HEK293 (cell line): ENCODE data around the gene TMCC1.

Experiments
- CTCF ChIA-PET: fragments of 350-600 bp; formaldehyde crosslinking; extraction: SDS; loops from one replicate; lab custom pipeline; 2021; ENCODE audit warnings: antibody characterized with exemption; lab: Yijun Ruan, JAX
- POLR2A ChIA-PET: fragments of 300-600 bp; formaldehyde crosslinking; extraction: SDS; loops from one replicate; lab custom pipeline; 2020; ENCODE audit warnings: antibody characterized with exemption, inconsistent platforms; lab: Yijun Ruan, JAX
- H3K27ac ChIP-seq: fragments of 200-500 bp; sonication (Bioruptor generic); 2 replicates; pipeline ENCODE4 v1.5.1; 2014; ENCODE audit warnings: low read depth, low read length, control low read depth, inconsistent platforms; ENCODE audit errors: extremely low read depth
- H3K36me3 ChIP-seq, 2 experiments: fragments of 200-500 bp in 1 of 2; sonication (Bioruptor generic) in 1 of 2; 1 replicate in 1 of 2; 2 replicates in 1 of 2; pipeline ENCODE4 v1.5.1; 2014 to 2017; ENCODE audit warnings: inconsistent platforms in 2 of 2, low read length in 2 of 2; ENCODE audit not compliant: control insufficient read depth in 2 of 2, insufficient read depth in 1 of 2
- H3K4me1 ChIP-seq: fragments of 200-500 bp; sonication (Bioruptor generic); 2 replicates; pipeline ENCODE4 v1.5.1; 2014; ENCODE audit warnings: mild to moderate bottlenecking, low read length, inconsistent platforms; ENCODE audit not compliant: control insufficient read depth, insufficient read depth
- H3K4me3 ChIP-seq: 2 replicates; pipeline ENCODE4 v1.5.1; 2011; ENCODE audit warnings: low read depth, mild to moderate bottlenecking, control low read depth, low read length, moderate library complexity
- H3K9me3 ChIP-seq: fragments of 200-500 bp; sonication (Bioruptor generic); 2 replicates; pipeline ENCODE4 v1.5.1; 2014; ENCODE audit warnings: low read depth, low read length, inconsistent platforms; ENCODE audit not compliant: control insufficient read depth, insufficient read depth
- GLIS1 ChIP-seq: fragments of 450-650 bp; formaldehyde crosslinking; IDR thresholded peaks from 2 replicates; pipeline ENCODE4 v1.5.1; 2016; ENCODE audit warnings: missing biosample characterization, missing genetic modification characterization
- GLIS2 ChIP-seq: fragments of 450-650 bp; formaldehyde crosslinking; IDR thresholded peaks from 2 replicates; pipeline ENCODE4 v1.5.1; 2016; ENCODE audit warnings: missing biosample characterization, missing genetic modification characterization
- KLF1 ChIP-seq: fragments of 450-650 bp; formaldehyde crosslinking; IDR thresholded peaks from 2 replicates; pipeline ENCODE4 v1.5.1; 2016; ENCODE audit warnings: missing biosample characterization, missing genetic modification characterization
- SP2 ChIP-seq: fragments of 450-650 bp; formaldehyde crosslinking; IDR thresholded peaks from 2 replicates; pipeline ENCODE4 v1.5.1; 2016; ENCODE audit warnings: missing biosample characterization, missing genetic modification characterization
- SP3 ChIP-seq: fragments of 450-650 bp; formaldehyde crosslinking; IDR thresholded peaks from 2 replicates; pipeline ENCODE4 v1.5.1; 2016; ENCODE audit warnings: missing biosample characterization, missing genetic modification characterization
- TCF7L2 ChIP-seq: IDR thresholded peaks from 2 replicates; pipeline ENCODE4 v1.6.1; 2011; ENCODE audit warnings: low read depth, mild to moderate bottlenecking, inconsistent platforms, low read length, moderate library complexity, borderline replicate concordance
- ZBTB1 ChIP-seq: fragments of 450-650 bp; formaldehyde crosslinking; IDR thresholded peaks from 2 replicates; pipeline ENCODE4 v1.5.1; 2016; ENCODE audit warnings: missing biosample characterization, missing genetic modification characterization
- ZBTB8A ChIP-seq: fragments of 450-650 bp; formaldehyde crosslinking; IDR thresholded peaks from 2 replicates; pipeline ENCODE4 v1.5.1; 2016; ENCODE audit warnings: missing biosample characterization, missing genetic modification characterization
- ZFHX2 ChIP-seq: fragments of 450-650 bp; formaldehyde crosslinking; conservative IDR thresholded peaks from 2 replicates; pipeline ENCODE4 v1.5.1; 2016; ENCODE audit warnings: missing biosample characterization, missing genetic modification characterization
- ZNF10 ChIP-seq: fragments of 450-650 bp; formaldehyde crosslinking; IDR thresholded peaks from 2 replicates; pipeline ENCODE4 v1.5.1; 2017; ENCODE audit warnings: missing biosample characterization, missing genetic modification characterization
- ZNF112 ChIP-seq: fragments of 450-650 bp; formaldehyde crosslinking; IDR thresholded peaks from 2 replicates; pipeline ENCODE4 v1.5.0; 2017; ENCODE audit warnings: missing biosample characterization, missing genetic modification characterization
- ZNF146 ChIP-seq: fragments of 450-650 bp; formaldehyde crosslinking; IDR thresholded peaks from 2 replicates; pipeline ENCODE4 v1.5.1; 2016; ENCODE audit warnings: missing biosample characterization, missing genetic modification characterization
- ZNF23 ChIP-seq: fragments of 450-650 bp; formaldehyde crosslinking; IDR thresholded peaks from 2 replicates; pipeline ENCODE4 v1.5.1; 2016; ENCODE audit warnings: missing biosample characterization, missing genetic modification characterization, borderline replicate concordance
- ZNF24 ChIP-seq: fragments of 450-650 bp; formaldehyde crosslinking; IDR thresholded peaks from 2 replicates; pipeline ENCODE4 v1.5.1; 2016; ENCODE audit warnings: missing biosample characterization, missing genetic modification characterization
- ZNF37A ChIP-seq: fragments of 450-650 bp; IDR thresholded peaks from 2 replicates; pipeline ENCODE4 v1.5.1; 2018; ENCODE audit warnings: missing biosample characterization, missing genetic modification characterization
- ZNF837 ChIP-seq: fragments of 450-650 bp; formaldehyde crosslinking; IDR thresholded peaks from 2 replicates; pipeline ENCODE4 v1.5.1; 2016; ENCODE audit warnings: missing biosample characterization, missing genetic modification characterization
- TF ChIP-seq, protein P1 (sequence below): fragments of 450-650 bp; formaldehyde crosslinking; IDR thresholded peaks from 2 replicates; pipeline ENCODE4 v1.5.1; 2016; ENCODE audit warnings: missing biosample characterization, missing genetic modification characterization
- TF ChIP-seq, protein P2 (sequence below): fragments of 450-650 bp; formaldehyde crosslinking; IDR thresholded peaks from 2 replicates; pipeline ENCODE4 v1.5.1; 2016; ENCODE audit warnings: missing biosample characterization, missing genetic modification characterization
- TF ChIP-seq, protein P3 (sequence below): fragments of 450-650 bp; formaldehyde crosslinking; IDR thresholded peaks from 2 replicates; pipeline ENCODE4 v1.5.1; 2016; ENCODE audit warnings: missing biosample characterization, missing genetic modification characterization, borderline replicate concordance
- TF ChIP-seq, protein P4 (sequence below): fragments of 450-650 bp; formaldehyde crosslinking; conservative IDR thresholded peaks from 2 replicates; pipeline ENCODE4 v1.5.1; 2016; ENCODE audit warnings: low read depth, missing biosample characterization, missing genetic modification characterization
- TF ChIP-seq, protein P5 (sequence below): fragments of 450-650 bp; formaldehyde crosslinking; IDR thresholded peaks from 2 replicates; pipeline ENCODE4 v1.5.1; 2016; ENCODE audit warnings: missing biosample characterization, missing genetic modification characterization
- TF ChIP-seq, protein P6 (sequence below): fragments of 450-650 bp; formaldehyde crosslinking; IDR thresholded peaks from 2 replicates; pipeline ENCODE4 v1.5.1; 2016; ENCODE audit warnings: missing biosample characterization, missing genetic modification characterization
- TF ChIP-seq, protein P7 (sequence below): fragments of 450-650 bp; formaldehyde crosslinking; IDR thresholded peaks from 2 replicates; pipeline ENCODE4; 2016; ENCODE audit warnings: missing biosample characterization, missing genetic modification characterization

Gene TMCC1

DNA sequence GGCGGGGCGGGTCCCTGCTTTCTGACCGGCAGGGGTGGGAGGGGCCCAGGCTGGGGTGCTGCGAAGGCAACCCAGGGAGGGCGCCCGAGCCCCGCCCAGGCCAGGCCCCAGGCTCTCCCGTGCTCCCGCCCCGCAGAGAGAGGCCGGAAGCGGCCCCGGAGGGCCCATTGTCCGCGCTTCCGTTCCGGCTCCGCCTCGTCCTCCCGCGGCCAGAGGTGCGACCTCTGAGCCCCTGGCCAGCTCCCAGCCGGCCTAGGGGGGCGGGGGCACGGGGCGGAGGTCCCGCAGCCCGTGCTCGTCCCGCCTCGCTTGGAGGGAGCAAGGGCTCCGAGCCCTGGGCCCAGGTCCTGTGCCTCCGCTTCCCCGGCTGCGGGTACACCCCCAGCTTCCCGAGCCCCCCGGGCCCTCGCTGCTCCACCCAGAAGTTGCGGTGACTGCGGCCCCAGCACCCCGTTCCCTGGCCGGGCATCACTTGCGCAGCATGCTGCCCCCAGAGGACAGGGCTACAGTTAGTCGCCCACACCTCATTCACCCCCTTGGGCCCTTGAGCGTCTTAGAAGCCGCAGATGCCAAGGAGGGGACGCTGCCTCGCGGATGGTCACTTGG, 266.7 kb downstream of the TMCC1 start:
- Histone ChIP-seq H3K4me1 (peaks cover 3% of the 10 kb centered on the region; the same call in 1 of the 2 replicates), H3K36me3 (no peaks in the 10 kb centered on the region), H3K9me3 (no peaks in the 10 kb centered on the region), H3K4me3 (peak overlapping the region; percentile 45), H3K27ac (peak overlapping the region; percentile 59; the same call in 1 of the 2 replicates)
- CTCF ChIA-PET = interaction anchor here (0.6 to 2.0 kb wide), 5 partner anchors 24 to 202 kb away, joined by 3 to 8 read pairs (median 4); no protein-coding TSS in a partner anchor
- POLR2A ChIA-PET = no interaction called here
- TF ChIP-seq, protein P1, sequence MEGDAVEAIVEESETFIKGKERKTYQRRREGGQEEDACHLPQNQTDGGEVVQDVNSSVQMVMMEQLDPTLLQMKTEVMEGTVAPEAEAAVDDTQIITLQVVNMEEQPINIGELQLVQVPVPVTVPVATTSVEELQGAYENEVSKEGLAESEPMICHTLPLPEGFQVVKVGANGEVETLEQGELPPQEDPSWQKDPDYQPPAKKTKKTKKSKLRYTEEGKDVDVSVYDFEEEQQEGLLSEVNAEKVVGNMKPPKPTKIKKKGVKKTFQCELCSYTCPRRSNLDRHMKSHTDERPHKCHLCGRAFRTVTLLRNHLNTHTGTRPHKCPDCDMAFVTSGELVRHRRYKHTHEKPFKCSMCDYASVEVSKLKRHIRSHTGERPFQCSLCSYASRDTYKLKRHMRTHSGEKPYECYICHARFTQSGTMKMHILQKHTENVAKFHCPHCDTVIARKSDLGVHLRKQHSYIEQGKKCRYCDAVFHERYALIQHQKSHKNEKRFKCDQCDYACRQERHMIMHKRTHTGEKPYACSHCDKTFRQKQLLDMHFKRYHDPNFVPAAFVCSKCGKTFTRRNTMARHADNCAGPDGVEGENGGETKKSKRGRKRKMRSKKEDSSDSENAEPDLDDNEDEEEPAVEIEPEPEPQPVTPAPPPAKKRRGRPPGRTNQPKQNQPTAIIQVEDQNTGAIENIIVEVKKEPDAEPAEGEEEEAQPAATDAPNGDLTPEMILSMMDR (tag by site-specific recombination) = peak; percentile 13; the same call in 1 of the 2 replicates
- TF ChIP-seq ZFHX2 (tag by site-specific recombination) (no peak), ZNF112 (tag by site-specific recombination) (no peak), SP3 (tag by site-specific recombination) (peak; percentile 35; the same call in 1 of the 2 replicates), ZNF10 (tag by site-specific recombination) (no peak), SP2 (peak; percentile 63), ZNF146 (tag by site-specific recombination) (no peak), ZNF23 (tag by site-specific recombination) (no peak), ZNF837 (tag by site-specific recombination) (no peak), ZNF24 (tag by site-specific recombination) (no peak), ZBTB1 (tag by site-specific recombination) (no peak), GLIS1 (tag by site-specific recombination) (peak; percentile 43; the same call in 1 of the 2 replicates), TCF7L2 (no peak), KLF1 (tag by site-specific recombination) (peak; percentile 30), ZNF37A (no peak), ZBTB8A (tag by site-specific recombination) (0 out of 2 replicates have a peak, but pooled peaks have one; percentile 9), GLIS2 (tag by site-specific recombination) (peak; percentile 51; the same call in 1 of the 2 replicates)
- TF ChIP-seq, protein P2, sequence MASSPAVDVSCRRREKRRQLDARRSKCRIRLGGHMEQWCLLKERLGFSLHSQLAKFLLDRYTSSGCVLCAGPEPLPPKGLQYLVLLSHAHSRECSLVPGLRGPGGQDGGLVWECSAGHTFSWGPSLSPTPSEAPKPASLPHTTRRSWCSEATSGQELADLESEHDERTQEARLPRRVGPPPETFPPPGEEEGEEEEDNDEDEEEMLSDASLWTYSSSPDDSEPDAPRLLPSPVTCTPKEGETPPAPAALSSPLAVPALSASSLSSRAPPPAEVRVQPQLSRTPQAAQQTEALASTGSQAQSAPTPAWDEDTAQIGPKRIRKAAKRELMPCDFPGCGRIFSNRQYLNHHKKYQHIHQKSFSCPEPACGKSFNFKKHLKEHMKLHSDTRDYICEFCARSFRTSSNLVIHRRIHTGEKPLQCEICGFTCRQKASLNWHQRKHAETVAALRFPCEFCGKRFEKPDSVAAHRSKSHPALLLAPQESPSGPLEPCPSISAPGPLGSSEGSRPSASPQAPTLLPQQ (tag by site-specific recombination) = 0 out of 2 replicates have a peak, but pooled peaks have one; percentile 28
- TF ChIP-seq, protein P3, sequence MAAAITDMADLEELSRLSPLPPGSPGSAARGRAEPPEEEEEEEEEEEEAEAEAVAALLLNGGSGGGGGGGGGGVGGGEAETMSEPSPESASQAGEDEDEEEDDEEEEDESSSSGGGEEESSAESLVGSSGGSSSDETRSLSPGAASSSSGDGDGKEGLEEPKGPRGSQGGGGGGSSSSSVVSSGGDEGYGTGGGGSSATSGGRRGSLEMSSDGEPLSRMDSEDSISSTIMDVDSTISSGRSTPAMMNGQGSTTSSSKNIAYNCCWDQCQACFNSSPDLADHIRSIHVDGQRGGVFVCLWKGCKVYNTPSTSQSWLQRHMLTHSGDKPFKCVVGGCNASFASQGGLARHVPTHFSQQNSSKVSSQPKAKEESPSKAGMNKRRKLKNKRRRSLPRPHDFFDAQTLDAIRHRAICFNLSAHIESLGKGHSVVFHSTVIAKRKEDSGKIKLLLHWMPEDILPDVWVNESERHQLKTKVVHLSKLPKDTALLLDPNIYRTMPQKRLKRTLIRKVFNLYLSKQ (tag by site-specific recombination) = no peak
- TF ChIP-seq, protein P4, sequence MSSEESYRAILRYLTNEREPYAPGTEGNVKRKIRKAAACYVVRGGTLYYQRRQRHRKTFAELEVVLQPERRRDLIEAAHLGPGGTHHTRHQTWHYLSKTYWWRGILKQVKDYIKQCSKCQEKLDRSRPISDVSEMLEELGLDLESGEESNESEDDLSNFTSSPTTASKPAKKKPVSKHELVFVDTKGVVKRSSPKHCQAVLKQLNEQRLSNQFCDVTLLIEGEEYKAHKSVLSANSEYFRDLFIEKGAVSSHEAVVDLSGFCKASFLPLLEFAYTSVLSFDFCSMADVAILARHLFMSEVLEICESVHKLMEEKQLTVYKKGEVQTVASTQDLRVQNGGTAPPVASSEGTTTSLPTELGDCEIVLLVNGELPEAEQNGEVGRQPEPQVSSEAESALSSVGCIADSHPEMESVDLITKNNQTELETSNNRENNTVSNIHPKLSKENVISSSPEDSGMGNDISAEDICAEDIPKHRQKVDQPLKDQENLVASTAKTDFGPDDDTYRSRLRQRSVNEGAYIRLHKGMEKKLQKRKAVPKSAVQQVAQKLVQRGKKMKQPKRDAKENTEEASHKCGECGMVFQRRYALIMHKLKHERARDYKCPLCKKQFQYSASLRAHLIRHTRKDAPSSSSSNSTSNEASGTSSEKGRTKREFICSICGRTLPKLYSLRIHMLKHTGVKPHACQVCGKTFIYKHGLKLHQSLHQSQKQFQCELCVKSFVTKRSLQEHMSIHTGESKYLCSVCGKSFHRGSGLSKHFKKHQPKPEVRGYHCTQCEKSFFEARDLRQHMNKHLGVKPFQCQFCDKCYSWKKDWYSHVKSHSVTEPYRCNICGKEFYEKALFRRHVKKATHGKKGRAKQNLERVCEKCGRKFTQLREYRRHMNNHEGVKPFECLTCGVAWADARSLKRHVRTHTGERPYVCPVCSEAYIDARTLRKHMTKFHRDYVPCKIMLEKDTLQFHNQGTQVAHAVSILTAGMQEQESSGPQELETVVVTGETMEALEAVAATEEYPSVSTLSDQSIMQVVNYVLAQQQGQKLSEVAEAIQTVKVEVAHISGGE (tag by site-specific recombination) = peak; percentile 82
- TF ChIP-seq, protein P5, sequence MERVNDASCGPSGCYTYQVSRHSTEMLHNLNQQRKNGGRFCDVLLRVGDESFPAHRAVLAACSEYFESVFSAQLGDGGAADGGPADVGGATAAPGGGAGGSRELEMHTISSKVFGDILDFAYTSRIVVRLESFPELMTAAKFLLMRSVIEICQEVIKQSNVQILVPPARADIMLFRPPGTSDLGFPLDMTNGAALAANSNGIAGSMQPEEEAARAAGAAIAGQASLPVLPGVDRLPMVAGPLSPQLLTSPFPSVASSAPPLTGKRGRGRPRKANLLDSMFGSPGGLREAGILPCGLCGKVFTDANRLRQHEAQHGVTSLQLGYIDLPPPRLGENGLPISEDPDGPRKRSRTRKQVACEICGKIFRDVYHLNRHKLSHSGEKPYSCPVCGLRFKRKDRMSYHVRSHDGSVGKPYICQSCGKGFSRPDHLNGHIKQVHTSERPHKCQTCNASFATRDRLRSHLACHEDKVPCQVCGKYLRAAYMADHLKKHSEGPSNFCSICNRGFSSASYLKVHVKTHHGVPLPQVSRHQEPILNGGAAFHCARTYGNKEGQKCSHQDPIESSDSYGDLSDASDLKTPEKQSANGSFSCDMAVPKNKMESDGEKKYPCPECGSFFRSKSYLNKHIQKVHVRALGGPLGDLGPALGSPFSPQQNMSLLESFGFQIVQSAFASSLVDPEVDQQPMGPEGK = no peak
- TF ChIP-seq, protein P6, sequence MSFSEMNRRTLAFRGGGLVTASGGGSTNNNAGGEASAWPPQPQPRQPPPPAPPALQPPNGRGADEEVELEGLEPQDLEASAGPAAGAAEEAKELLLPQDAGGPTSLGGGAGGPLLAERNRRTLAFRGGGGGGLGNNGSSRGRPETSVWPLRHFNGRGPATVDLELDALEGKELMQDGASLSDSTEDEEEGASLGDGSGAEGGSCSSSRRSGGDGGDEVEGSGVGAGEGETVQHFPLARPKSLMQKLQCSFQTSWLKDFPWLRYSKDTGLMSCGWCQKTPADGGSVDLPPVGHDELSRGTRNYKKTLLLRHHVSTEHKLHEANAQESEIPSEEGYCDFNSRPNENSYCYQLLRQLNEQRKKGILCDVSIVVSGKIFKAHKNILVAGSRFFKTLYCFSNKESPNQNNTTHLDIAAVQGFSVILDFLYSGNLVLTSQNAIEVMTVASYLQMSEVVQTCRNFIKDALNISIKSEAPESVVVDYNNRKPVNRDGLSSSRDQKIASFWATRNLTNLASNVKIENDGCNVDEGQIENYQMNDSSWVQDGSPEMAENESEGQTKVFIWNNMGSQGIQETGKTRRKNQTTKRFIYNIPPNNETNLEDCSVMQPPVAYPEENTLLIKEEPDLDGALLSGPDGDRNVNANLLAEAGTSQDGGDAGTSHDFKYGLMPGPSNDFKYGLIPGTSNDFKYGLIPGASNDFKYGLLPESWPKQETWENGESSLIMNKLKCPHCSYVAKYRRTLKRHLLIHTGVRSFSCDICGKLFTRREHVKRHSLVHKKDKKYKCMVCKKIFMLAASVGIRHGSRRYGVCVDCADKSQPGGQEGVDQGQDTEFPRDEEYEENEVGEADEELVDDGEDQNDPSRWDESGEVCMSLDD (tag by site-specific recombination) = peak; percentile 19; the same call in 1 of the 2 replicates
- TF ChIP-seq, protein P7, sequence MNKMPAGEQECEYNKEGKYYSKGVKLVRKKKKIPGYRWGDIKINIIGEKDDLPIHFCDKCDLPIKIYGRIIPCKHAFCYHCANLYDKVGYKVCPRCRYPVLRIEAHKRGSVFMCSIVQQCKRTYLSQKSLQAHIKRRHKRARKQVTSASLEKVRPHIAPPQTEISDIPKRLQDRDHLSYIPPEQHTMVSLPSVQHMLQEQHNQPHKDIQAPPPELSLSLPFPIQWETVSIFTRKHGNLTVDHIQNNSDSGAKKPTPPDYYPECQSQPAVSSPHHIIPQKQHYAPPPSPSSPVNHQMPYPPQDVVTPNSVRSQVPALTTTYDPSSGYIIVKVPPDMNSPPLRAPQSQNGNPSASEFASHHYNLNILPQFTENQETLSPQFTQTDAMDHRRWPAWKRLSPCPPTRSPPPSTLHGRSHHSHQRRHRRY (tag by site-specific recombination) = no peak
